ENCODE data around the gene PBX1.
A peak's percentile ranks its signal among the peaks of the same experiment; 100 is the strongest.

Gene PBX1

GRCh38 chr1:164771041-164771618, 212.1 kb downstream of the PBX1 start:
- H3K4me3 ChIP-seq (ENCODE audit: low read depth, low read length): no peak overlapping the region
- no peak for TF ChIP-seq CTCF (IDR thresholded peaks at IDR 0.05; ENCODE audit: insufficient read depth, low read depth, low read length, missing control alignments)
- no peak for DNase-seq (ENCODE audit: low read depth)

- DNase-seq (ENCODE audit: low read depth): no peak
- TF ChIP-seq CTCF (IDR thresholded peaks at IDR 0.05; ENCODE audit: insufficient read depth, low read depth, low read length, missing control alignments): no peak
- no peak overlapping the region for H3K4me3 ChIP-seq (ENCODE audit: low read depth, low read length)
Measured at GRCh38 chr1:164771619-164772361, 212.8 kb downstream of the PBX1 start.

- no peak for TF ChIP-seq CTCF (IDR thresholded peaks at IDR 0.05; ENCODE audit: insufficient read depth, low read depth, low read length, missing control alignments)
- no peak overlapping the region for H3K4me3 ChIP-seq (ENCODE audit: low read depth, low read length)
- peak; percentile 31 for DNase-seq (ENCODE audit: low read depth)
Measured at GRCh38 chr1:164772635-164773034, 213.7 kb downstream of the PBX1 start.

GRCh38 chr1:164773102-164773501, 214.1 kb downstream of the PBX1 start:
- no peak for DNase-seq (ENCODE audit: low read depth)
- no peak overlapping the region for H3K4me3 ChIP-seq (ENCODE audit: low read depth, low read length)
- no peak for TF ChIP-seq CTCF (IDR thresholded peaks at IDR 0.05; ENCODE audit: insufficient read depth, low read depth, low read length, missing control alignments)

GRCh38 chr1:164774413-164774812, 215.4 kb downstream of the PBX1 start:
- DNase-seq (ENCODE audit: low read depth): no peak
- TF ChIP-seq CTCF (IDR thresholded peaks at IDR 0.05; ENCODE audit: insufficient read depth, low read depth, low read length, missing control alignments): no peak
- no peak overlapping the region for H3K4me3 ChIP-seq (ENCODE audit: low read depth, low read length)

- TF ChIP-seq CTCF (IDR thresholded peaks at IDR 0.05; ENCODE audit: insufficient read depth, low read depth, low read length, missing control alignments): no peak
- DNase-seq (ENCODE audit: low read depth): no peak
- no peak overlapping the region for H3K4me3 ChIP-seq (ENCODE audit: low read depth, low read length)
Measured at GRCh38 chr1:164774819-164775654, 216.1 kb downstream of the PBX1 start.

Measured in GM12865 (cell line).